ENCODE measurements around the gene RIC1.

DNA sequence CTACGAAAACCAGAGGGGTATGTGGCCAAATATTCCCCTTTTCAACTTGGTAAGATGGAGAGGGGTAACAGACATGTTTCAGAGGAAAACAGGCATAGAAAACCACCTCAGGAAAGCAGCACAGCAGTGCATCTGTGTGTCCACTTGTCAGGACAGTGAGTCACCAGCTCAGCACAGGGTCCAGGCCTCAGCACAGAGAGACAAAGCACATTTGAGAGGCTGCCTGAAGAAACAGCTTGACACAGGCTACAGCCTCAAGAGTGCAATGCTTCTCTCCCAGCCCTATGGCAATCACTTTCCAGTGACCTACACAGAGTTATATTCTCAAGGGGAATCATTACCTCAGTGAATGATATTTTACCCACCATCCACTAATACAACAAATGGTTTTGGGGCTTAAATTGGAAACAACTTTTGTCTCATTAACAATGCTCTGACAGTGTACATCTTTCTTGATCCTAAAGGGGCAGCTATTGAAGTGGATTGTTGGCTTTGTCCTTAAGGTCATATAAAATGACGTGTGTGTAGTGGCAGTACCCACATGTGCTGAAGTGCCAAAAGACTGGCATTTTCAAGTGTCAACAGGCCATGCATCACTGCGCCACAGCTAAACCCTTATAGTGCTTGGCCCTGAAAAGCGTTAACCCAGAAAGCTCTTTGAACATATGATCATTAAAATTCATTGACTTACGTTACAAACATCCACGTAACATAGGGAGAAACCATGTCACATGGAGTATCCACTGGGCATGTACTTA lies 157.6 kb downstream of the RIC1 start:
- TF ChIP-seq, protein P1, sequence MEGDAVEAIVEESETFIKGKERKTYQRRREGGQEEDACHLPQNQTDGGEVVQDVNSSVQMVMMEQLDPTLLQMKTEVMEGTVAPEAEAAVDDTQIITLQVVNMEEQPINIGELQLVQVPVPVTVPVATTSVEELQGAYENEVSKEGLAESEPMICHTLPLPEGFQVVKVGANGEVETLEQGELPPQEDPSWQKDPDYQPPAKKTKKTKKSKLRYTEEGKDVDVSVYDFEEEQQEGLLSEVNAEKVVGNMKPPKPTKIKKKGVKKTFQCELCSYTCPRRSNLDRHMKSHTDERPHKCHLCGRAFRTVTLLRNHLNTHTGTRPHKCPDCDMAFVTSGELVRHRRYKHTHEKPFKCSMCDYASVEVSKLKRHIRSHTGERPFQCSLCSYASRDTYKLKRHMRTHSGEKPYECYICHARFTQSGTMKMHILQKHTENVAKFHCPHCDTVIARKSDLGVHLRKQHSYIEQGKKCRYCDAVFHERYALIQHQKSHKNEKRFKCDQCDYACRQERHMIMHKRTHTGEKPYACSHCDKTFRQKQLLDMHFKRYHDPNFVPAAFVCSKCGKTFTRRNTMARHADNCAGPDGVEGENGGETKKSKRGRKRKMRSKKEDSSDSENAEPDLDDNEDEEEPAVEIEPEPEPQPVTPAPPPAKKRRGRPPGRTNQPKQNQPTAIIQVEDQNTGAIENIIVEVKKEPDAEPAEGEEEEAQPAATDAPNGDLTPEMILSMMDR (IDR thresholded peaks at IDR 0.05), result no peak
- TF ChIP-seq POLR2A (IDR thresholded peaks at IDR 0.05), result no peak

Measured in adrenal gland (tissue), 5 donors.